ENCODE results near the gene GABRP. TPM values are rescaled to one million over a fixed set of nuclear protein-coding genes. Genes with fewer than 3 reads are reported as not detected.

The GABRP gene
- total RNA-seq, 2 donors from 2014 or later = 0.16 TPM; not detected in 1

DNA sequence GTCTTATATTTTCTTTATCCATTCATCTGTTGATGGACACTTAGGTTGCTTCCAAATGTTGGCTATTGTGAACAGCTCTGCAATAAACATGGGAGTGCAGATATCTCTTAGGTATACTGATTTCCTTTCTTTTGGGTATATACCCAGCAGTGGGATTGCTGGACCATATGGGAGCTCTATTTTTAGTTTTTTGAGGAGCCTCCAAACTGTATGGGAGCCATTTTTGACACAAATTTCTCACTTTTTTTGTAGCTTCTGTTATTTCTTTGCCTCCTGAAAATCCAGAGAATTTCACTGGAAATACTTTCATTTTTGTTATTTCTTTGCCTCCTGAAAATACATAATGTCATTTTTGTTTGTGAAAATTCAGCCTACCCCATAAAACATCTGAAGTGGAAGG, 63.3 kb downstream of the GABRP start:
- H3K27ac ChIP-seq = no peak overlapping the region
- H3K36me3 ChIP-seq = no peaks in the 10 kb centered on the region
- TF ChIP-seq, protein P1, sequence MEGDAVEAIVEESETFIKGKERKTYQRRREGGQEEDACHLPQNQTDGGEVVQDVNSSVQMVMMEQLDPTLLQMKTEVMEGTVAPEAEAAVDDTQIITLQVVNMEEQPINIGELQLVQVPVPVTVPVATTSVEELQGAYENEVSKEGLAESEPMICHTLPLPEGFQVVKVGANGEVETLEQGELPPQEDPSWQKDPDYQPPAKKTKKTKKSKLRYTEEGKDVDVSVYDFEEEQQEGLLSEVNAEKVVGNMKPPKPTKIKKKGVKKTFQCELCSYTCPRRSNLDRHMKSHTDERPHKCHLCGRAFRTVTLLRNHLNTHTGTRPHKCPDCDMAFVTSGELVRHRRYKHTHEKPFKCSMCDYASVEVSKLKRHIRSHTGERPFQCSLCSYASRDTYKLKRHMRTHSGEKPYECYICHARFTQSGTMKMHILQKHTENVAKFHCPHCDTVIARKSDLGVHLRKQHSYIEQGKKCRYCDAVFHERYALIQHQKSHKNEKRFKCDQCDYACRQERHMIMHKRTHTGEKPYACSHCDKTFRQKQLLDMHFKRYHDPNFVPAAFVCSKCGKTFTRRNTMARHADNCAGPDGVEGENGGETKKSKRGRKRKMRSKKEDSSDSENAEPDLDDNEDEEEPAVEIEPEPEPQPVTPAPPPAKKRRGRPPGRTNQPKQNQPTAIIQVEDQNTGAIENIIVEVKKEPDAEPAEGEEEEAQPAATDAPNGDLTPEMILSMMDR (IDR thresholded peaks at IDR 0.05) = no peak
- no peaks in the 10 kb centered on the region for H3K9me3 ChIP-seq
- no peak for DNase-seq (ENCODE audit: low spot score)
- no peaks in the 10 kb centered on the region for H3K27me3 ChIP-seq
- no peaks in the 10 kb centered on the region for H3K4me1 ChIP-seq
- no peak overlapping the region for H3K4me3 ChIP-seq

DNA sequence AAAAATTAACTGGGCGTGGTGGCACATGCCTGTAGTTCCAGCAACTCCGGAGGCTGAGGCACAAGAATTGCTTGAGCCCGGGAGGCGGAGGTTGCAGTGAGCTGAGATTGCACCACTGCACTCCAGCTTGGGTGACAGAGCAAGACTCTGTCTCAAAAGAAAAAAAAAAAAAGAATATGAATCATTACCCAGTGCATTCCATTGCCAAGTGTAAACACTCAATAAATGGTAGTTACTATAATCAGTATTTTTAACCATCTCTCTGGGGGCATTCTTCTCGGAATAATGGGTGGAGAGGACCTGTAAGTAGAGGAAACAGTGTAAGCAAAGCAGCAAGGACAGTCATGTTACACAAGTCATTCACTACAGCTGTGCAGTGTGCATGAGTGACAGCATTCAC, 64.5 kb downstream of the GABRP start:
- H3K36me3 ChIP-seq = no peaks in the 10 kb centered on the region
- H3K27me3 ChIP-seq = no peaks in the 10 kb centered on the region
- H3K27ac ChIP-seq = no peak overlapping the region
- H3K4me1 ChIP-seq = no peaks in the 10 kb centered on the region
- TF ChIP-seq, protein P1 (IDR thresholded peaks at IDR 0.05) = no peak
- no peaks in the 10 kb centered on the region for H3K9me3 ChIP-seq
- H3K4me3 ChIP-seq = no peak overlapping the region
- no peak for DNase-seq (ENCODE audit: low spot score)

DNA sequence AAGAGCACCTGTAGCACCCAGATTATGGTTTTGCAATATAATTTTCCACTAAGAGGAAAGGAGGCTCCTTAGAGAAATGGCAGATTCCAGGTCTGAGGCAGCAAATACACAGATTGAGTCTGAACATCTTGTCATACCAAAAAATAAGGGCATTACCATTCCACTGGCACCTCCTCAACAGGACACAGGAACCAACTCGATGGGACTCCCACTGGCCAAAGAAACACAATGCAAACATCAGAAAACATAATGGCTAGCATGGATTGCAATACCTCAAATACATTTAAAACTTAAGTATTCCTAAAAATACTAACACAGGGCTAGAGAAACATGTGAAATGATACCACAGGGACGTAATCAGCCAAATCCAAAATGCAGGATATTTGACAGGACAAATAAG, 65.8 kb downstream of the GABRP start:
- no peaks in the 10 kb centered on the region for H3K4me1 ChIP-seq
- no peaks in the 10 kb centered on the region for H3K9me3 ChIP-seq
- H3K27me3 ChIP-seq = no peaks in the 10 kb centered on the region
- H3K27ac ChIP-seq = no peak overlapping the region
- no peak overlapping the region for H3K4me3 ChIP-seq
- no peaks in the 10 kb centered on the region for H3K36me3 ChIP-seq
- TF ChIP-seq, protein P1 (IDR thresholded peaks at IDR 0.05) = no peak
- no peak for DNase-seq (ENCODE audit: low spot score)

DNA sequence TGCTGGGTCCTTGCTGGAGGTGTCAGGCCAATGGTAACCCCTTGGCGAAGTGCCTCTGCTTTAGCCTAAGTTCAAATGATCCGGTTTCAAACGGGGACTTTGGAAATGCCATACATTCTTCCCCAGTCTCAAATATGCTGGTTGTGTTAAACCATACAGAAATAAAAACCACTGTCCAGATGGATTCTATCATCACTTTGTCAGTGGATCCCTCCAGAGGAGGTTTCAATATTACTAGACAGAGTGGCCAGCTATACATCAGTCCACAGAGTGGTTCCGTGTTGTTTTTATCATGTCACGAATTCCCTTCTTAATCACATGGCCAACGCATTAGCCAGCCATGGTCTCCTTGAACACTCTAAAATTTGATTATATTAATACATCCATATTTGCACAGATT, 71.0 kb downstream of the GABRP start:
- DNase-seq (ENCODE audit: low spot score) = no peak
- no peak overlapping the region for H3K4me3 ChIP-seq
- TF ChIP-seq, protein P1 (IDR thresholded peaks at IDR 0.05) = no peak
- no peaks in the 10 kb centered on the region for H3K27me3 ChIP-seq
- H3K36me3 ChIP-seq = no peaks in the 10 kb centered on the region
- H3K9me3 ChIP-seq = peaks cover 0 to 2% of the 10 kb centered on the region in 2 donors
- H3K4me1 ChIP-seq = no peaks in the 10 kb centered on the region
- H3K27ac ChIP-seq = no peak overlapping the region

DNA sequence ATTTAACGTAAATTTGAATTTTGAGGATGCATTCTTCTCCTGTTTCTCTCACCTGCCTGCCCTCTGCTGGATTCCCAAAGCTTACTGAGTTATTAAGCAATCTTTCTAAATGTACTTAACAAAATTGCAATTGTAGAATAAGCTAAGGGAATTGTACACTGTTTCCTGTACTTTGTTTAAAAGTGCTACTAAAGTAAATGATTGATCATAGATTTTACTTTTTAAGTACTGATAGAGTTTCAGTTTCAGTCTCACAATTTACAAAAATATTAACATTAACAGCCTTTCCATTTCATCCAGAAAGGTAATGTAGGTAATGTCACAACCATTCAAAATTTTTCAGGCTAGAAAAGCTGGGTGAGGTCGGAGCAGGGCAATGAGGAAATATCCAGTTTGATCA, 73.5 kb downstream of the GABRP start:
- Histone ChIP-seq H3K4me3 (no peak overlapping the region), H3K4me1 (peaks cover 0 to 1% of the 10 kb centered on the region in 2 donors), H3K9me3 (peaks cover 0 to 20% of the 10 kb centered on the region in 2 donors), H3K27me3 (no peaks in the 10 kb centered on the region), H3K27ac (no peak overlapping the region), H3K36me3 (no peaks in the 10 kb centered on the region)
- DNase-seq (ENCODE audit: low spot score) = no peak
- TF ChIP-seq, protein P1 (IDR thresholded peaks at IDR 0.05) = no peak

DNA sequence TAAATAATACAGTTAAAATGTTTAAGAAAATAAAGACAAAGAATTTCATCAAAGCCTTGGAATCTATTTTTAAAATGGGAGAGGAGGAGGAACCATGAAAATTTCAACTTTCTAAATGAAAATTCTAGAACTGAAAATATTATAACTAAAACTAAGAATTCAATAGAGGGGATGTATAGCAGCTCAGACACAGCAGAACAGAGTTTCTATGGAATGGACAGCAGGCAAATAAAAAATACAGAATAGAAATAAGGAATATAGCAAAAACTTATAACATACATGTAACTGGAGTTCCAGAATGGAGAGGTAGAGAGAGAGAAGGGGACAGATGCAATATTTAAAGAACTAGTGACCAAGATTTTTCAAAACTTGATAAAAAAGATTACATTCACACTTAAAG, 76.9 kb downstream of the GABRP start:
- peaks cover 0 to 20% of the 10 kb centered on the region in 2 donors for H3K9me3 ChIP-seq
- H3K27ac ChIP-seq = no peak overlapping the region
- no peak for DNase-seq (ENCODE audit: low spot score)
- no peak overlapping the region for H3K4me3 ChIP-seq
- H3K36me3 ChIP-seq = no peaks in the 10 kb centered on the region
- TF ChIP-seq, protein P1 (IDR thresholded peaks at IDR 0.05) = no peak
- H3K4me1 ChIP-seq = peaks cover 0 to 12% of the 10 kb centered on the region in 2 donors
- no peaks in the 10 kb centered on the region for H3K27me3 ChIP-seq
